Activated CD4-positive, CD25-positive, alpha-beta regulatory T cell treated with anti-CD3 and anti-CD28 coated beads, Interleukin-2, amount 50 U/mL, for 16 hours (primary cell): Measurements from ENCODE around the gene ACACB.

Experiments used
- DNase-seq: peaks from one replicate; pipeline ENCODE4 v3.0.0-alpha.2; 2020; ENCODE audit warnings: low read depth, low spot score

ACACB gene

DNA sequence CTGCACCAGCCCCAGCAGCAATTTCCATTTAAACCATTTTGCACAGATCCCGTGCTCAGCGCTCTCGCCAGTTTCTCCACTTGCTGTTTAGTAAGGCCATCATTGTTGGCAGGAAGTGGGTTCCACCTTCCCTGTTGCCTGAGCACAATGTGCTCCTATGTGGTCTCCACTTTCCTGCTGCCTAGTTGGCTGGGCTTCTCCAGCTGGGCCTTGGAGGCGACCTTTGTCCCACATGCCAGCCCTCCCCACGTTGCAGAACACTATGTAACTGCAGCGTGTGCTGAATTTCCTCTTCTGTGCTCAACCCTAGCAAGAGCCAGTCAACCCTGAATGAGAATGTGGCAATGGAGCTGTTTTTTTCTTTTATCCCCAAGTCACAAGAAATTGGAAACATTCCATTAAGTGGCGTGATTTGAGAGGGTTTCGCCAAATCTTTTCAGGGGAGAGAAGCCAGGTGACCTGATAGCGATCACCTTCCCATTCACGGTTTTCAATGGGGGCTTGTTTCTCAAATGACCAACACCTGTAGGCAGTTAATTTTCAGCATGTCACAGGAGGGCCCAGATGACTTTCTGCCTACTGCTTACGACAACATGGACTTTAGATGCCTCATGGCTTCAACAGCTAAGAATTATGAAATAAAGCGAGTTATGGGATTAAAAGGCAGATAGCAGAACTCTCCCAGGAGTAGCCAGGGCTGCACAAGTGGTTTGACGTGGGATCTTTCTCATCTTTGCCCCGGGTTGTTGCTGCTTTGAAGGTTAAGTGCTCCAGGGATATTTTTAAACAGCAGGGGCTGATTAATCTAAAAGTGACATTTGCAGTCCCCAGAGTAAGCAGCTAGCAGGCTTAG lies at the start of gene ACACB:
Gene ACACB, plus strand, starts transcription at position 830 of the 853 bp plus-strand sequence. CDS start 22,819 bp downstream, outside the sequence.
- no peak for DNase-seq

DNA sequence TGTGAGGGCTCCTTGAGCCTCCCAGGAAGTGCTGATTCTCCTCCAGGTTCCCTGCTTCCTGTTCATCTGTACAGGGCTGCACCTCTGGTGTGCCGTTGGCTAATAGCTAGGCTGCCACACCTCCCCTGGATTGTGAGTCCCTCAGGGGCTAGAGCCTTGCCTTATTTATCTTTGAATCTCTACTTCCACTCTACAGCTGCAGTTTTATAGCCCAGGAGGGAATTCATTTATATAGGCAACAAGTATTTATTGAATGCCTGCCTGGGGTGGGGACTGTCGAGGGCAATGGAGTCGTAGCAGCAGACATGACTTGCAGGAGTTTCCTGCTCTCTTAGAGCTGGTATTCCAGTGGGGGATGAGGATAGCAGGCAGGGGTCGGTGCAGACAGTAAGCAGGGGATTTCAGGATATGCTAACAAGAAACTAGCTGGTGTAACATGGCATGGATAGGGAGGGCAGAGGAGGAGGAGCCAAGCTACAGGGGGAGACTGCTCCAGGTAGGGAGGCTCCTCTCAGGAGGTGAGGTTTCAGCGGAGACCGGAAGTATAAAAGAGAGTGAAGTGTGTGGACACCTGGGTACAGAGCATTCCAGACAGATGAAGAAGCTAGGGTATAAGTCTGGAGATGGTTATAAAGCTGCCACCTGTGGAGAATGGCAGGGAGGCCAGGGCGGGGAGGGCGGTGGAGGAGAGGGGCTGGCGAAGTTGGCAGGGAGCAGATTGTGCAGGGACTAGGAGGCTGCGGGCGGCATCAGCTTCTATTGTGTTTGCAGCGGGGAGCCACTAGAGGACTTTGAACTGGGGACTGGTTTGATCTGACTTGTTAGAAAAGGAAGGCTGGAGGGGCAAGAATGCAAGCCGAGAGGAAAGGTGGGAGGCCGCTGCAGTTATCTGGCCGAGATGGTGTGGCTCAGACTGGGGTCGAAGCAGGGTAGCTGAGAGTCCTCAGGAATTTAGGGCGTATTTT lies 46.8 kb upstream of the ACACB start:
- DNase-seq: no peak

DNA sequence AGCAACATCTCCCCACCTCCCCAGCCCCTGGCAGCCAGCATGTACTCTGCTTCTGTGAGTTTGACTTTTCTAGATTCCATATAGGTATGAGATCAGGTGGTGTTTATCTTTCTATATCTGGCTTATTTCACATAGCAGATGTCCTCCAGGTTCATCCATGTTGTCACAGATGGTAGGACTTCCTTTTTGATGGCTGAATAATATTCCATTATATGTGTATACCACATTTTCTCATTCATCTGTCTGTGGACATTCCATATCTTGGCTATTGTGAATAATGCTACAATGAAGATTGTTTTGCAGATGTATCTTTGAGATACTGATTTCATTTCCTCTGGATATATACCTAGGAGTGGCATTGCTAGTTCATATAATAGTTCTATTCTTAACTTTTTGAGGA lies 41.5 kb upstream of the ACACB start:
- no peak for DNase-seq

DNA sequence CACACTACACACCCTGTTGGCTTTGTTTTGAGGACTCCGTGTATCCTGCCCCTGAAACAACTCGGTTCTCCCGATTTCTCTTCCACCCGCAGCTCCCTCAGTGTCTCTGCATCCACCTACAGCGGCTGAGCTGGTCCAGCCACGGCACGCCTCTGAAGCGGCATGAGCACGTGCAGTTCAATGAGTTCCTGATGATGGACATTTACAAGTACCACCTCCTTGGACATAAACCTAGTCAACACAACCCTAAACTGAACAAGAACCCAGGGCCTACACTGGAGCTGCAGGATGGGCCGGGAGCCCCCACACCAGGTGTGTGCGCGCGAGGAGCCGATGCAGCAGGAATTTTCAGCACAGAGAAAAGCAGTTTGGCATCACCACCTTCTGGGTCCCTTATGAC lies 33.6 kb upstream of the ACACB start:
- DNase-seq: no peak

DNA sequence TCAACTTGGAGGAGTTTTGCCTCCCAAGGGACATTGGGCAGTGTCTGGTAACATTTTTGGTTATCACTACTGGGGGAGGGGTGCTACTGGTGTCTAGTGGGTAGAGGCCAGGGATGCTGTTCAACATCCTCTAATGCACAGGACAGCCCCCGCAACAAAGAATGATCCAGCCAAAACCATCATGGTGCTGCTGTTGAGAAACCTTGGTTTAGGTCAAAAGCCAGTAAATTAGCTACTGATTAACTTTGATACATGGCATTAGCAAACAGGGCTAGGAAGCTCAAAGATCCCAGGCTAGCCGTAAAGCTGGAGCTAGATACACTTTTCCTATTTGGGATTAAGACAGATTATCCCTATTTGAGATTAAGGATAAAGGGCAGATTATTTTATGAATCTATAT lies 32.0 kb upstream of the ACACB start:
- DNase-seq: no peak

DNA sequence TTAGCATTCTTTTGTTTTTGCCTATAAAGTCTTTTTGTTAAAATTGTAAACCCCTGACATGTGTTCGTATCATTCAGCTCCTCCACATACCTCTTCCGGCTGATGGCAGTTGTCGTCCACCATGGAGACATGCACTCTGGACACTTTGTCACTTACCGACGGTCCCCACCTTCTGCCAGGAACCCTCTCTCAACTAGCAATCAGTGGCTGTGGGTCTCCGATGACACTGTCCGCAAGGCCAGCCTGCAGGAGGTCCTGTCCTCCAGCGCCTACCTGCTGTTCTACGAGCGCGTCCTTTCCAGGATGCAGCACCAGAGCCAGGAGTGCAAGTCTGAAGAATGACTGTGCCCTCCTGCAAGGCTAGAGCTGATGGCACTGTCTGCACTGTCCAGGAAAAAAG lies 30.8 kb upstream of the ACACB start:
- no peak for DNase-seq

DNA sequence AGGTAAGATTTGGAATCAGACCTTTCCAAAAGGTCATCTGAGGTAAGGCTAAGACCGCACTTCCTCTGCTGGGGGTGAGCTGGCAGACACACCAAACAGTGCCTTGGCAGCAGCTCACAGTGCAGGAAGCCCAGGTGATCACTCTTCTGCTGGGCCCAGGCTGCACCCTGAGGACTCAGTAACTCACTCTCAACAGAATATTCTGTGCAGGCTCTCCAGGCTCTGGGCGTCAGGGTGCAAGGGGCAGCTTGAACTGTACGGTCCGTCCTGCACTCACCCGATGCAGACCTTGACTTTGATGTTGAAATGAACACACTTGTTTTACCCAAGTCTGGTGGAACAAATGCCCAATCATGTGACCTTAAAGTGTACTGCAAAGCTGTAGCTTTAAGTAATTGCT lies 29.1 kb upstream of the ACACB start:
- no peak for DNase-seq

DNA sequence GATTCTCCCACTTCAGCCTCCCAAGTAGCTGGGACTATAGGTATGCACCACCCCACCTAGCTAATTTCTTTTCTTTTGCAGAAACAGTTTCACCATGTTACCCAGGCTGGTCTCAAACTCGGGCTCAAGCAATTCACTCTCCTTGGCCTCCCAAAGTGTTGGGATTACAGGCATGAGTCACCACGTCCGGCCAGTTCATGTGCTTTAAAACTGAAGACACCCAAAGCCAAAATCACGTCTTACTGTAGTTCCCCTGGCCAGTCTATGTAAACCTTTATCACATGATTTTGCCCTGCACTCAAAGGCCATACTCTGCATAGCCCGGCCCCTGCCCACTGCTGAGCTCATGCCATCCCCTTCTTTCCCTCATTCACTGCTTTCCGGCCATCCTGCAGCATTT lies 27.6 kb upstream of the ACACB start:
- no peak for DNase-seq

DNA sequence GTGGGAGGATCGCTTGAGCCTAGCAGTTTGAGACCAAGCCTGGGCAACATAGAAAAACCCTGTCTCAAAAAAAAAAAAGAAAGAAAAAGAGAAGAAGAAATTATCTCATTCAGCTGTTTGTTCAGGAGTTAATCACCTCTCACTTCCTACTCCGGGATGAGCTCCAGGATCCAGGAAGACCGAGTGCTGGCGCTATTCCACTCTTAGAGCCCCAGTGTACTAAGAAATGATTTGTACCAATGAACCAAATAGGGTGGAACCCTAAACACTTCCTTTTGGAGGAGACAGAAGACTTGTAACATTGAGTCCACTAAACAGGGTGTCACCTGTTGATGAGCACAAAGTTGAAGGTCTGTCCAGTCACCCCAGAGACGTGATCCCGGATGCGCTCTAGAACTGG lies 26.7 kb upstream of the ACACB start:
- no peak for DNase-seq

DNA sequence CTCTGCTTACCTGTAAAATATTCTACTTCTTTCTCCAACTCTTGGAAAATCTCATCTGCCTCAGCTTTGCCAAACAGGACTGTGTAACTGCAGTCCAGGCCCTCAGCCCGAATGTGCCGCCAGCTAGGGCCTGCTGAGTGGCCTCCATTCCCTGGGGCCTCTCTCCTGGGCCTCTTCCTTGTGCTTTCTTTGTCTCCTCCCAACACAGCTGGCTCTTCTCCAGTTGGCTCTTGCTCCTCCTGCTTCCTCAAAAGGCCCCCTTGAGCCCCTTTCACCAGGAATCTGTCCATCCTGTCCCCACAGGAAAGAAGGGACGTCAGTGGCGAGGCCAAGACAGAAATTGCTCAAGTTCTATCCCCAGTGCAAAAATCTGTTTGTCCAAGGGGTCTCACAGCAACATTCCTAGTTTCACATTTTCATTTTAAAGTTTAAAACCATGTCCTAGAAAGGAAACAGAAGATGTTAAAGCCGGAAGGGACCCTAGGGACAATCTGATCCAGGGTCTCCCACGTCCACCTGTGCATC lies 23.8 kb upstream of the ACACB start:
- DNase-seq: no peak

DNA sequence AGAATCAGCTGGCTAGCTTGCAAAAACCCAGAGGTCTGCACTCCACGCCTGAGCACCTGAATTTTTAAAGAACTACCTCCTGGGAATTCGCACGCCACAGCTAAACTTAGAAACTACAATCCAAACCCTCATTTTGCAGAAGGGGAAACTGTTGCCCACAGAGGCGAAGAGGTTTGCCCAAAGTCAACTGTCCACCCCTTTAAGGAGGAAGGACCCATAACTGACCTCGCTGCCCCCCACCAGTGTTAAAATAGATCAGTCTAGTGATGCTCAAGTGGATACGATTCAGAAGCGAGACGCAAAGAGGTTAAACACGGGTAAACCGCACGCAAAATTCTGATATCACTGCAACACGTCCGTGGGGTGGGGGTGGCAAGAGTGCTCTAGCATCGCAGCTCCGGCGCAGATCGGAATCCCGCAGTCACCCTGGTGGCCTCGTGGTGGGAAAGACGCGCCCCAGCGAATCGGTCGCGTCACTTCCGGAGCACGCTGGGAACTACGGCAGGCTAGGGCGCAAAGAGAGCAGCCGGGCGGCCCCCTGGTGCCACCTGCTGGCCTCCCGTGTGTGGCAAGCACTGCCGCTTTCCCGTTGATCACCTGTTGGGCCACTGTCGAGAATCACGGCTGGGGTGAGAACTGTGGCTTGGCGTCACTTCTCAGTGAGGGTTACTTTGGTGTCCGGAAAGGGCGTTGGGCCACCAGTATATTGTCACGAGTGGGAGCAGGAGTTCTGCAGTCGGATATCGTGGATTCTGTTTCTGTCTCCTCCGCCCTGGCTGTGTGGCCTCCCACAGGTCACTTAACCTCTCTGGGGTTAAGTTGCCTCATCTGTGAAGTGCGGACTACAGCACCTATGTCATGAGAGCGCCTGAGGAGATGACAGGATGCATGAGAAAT lies 23.1 kb upstream of the ACACB start, which contains the start of gene ALKBH2:
Gene ALKBH2, minus strand, starts transcription at position 451 of the 897 bp plus-strand sequence. CDS start 686 bp downstream, outside the sequence.
- DNase-seq: peak; percentile 89

DNA sequence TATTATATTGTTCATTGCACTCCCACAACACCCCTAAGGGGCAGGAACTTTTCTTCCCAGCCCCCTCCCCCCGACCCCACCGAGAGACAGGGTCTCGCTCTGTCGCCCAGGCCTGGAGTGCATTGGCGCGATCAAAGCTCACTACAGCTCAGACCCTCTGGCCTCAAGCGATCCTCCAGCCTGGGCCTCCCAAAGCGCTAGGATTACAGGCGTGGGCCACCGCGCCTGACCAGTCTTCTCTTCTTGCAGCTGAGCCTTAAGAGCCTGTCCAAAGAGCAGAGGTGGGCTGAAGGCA lies 19.3 kb upstream of the ACACB start:
- no peak for DNase-seq

DNA sequence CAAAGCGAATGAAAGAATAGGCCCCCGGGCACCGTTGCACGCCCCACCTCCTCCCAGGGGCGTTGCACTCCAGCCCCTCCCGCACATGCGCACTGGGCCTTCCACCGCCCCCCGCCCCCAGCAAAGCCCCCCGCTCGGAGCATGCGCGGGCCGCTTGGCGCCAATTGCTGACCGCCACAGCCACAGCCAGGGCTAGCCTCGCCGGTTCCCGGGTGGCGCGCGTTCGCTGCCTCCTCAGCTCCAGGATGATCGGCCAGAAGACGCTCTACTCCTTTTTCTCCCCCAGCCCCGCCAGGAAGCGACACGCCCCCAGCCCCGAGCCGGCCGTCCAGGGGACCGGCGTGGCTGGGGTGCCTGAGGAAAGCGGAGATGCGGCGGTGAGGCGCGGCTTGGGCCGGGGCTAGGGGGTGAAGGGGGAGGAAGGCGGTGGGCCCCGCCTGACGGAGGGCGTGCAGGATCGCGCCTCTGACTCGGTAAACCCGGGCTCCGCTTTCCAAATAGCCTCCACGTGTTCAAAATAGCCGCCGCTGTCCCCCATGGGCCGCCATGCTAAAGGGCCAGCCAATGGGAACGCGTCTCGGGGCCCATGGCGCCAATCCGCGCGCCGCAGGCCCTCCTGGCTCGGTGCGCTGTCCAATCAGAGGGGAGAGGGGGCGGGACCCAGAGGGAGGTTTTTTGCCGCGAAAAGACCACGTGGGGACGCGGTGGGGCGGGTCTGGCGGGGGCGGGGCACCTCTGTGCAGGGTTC lies 18.8 kb upstream of the ACACB start, which contains the start of gene UNG:
Gene UNG, plus strand, starts transcription at position 163 of the 748 bp plus-strand sequence. Its CDS starts 83 bp downstream, at position 246.
- peak; percentile 96 for DNase-seq

DNA sequence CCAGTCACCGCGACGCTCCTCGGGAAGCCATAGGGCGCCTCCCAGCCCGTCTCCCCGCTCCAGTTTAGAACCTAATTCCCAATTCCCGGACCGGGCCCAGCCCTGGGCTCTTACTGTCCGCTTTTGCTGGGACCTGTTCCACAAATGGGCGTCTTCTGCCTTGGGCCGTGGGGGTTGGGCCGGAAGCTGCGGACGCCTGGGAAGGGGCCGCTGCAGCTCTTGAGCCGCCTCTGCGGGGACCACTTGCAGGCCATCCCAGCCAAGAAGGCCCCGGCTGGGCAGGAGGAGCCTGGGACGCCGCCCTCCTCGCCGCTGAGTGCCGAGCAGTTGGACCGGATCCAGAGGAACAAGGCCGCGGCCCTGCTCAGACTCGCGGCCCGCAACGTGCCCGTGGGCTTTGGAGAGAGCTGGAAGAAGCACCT lies 18.2 kb upstream of the ACACB start:
- DNase-seq: no peak

DNA sequence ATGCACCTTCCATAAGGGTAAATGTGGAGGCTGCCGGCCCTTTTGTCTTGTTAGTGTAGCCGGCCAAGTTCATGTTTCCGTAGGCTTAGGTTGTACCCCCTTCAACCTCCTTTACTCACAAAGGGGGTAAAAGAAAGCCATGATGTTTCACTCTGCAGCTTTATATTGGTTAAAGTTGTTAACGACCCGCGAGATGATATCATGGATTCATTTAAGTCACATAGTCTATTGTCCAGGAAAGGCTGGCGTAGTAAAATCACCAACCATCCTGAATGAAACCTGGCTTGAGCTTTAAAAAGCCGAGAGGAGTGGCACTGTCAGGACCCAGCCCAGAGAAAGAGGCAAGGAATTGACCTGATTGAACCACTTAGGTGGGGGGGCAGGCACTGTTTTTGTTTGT lies 17.7 kb upstream of the ACACB start:
- DNase-seq: no peak

DNA sequence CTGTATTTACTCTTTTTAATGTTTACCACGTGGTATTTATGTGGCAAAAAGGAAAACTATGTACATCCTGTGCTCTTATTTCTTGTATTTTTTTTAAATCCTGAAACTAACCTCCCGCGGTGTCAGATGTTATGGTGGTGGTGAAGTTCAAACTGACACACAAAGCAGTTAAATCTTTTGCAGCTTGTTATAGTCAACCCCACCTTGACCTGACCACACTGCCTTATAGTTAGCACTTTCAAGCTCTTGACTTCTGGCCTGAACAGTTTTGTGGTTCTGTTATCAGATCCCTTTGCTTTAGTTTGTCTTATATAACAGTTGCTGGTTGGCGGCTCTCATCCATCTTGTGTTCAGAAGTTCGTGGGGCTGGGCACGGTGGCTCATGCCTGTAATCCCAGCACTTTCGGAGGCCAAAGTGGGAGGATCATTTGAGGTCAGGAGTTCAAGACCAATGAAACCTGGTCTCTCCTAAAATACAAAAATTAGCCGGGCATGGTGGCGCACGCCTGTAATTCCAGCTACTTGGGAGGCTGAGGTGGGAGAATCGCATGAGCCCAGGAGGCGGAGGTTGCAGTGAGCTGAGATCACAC lies 16.9 kb upstream of the ACACB start:
- no peak for DNase-seq

DNA sequence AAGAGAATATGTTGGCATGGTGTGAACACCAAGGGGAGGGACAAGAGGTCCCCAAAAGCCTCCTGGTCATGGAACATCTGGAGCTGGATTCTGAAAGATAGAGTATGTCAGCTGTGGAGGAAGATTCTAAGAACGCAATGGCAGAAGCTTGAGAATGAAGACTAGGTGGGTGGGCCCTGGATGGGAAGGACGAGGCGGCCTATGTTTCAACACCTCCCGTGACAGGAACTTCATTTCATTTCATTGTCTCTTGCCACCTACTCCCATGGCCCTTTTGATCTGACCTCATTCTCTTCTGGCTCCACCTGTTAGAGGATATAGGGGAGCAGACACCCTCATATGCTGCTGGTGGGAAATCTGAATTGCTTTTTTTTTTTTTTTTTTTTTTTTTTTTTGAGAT lies 15.6 kb upstream of the ACACB start:
- DNase-seq: no peak

DNA sequence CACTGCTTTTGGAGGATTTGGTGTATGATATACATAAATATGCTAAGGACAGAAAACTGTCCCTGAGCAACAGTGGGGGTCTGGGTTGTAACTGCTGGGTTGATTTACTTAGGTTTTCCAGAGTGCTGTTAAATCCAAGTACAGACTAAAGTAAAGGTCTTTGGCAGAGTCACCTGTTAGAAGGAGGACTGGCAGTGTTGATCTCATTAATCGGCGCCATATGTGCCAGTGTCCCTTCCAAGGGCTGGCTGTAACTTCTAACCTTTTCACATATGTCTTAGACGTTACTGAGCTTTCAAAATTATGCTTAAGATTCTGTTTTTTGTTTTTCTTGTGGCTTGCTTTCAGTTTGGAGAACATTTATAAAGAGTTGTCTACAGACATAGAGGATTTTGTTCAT lies 13.9 kb upstream of the ACACB start:
- DNase-seq: no peak

DNA sequence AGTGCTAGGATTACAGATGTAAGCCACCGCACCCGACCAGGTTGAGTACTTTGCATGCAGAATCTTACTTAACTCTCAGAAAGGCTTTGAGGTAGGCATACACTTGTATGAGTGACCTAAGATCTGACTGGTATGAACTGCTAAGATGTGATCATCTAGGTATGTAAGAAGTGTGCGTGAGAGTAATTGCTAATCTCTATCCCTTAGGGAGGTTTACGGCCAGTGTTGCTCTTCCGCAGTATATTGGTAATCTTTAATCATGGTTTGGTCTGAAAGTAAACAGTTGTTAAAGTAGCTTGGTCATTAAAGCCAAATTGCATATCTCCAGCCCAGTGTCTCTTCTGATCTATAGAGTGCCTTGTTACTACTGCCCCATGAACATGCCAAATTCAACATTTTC lies 11.2 kb upstream of the ACACB start:
- no peak for DNase-seq

DNA sequence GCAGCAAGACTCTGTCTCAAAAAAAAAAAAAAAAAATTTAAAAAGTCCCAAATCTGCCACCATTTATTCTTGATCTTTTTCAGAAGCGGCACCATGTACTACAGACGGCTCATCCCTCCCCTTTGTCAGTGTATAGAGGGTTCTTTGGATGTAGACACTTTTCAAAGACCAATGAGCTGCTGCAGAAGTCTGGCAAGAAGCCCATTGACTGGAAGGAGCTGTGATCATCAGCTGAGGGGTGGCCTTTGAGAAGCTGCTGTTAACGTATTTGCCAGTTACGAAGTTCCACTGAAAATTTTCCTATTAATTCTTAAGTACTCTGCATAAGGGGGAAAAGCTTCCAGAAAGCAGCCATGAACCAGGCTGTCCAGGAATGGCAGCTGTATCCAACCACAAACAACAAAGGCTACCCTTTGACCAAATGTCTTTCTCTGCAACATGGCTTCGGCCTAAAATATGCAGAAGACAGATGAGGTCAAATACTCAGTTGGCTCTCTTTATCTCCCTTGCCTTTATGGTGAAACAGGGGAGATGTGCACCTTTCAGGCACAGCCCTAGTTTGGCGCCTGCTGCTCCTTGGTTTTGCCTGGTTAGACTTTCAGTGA lies 6.5 kb upstream of the ACACB start:
- DNase-seq: no peak
